DMS79 treated with DMSO at 0.1 percent for 48 hours (cell line): ENCODE data around the gene ATP11A.
"Not testable (repeated sequence)": the region's sequence is repeated elsewhere in the genome, so short reads cannot be mapped to it uniquely, and the experiment has no call there.

ENCODE experiments used
- DNase-seq: peaks from one replicate; lab custom pipeline; 2025; lab: John Stamatoyannopoulos, UW

Gene ATP11A

GRCh38 chr13:112838842-112839117 is 148.9 kb downstream of the ATP11A start:
- DNase-seq = no peak

GRCh38 chr13:112839356-112840105 is 149.7 kb downstream of the ATP11A start:
- no peak for DNase-seq

GRCh38 chr13:112840472-112841302 is 150.8 kb downstream of the ATP11A start:
- no peak for DNase-seq

GRCh38 chr13:112841303-112842015 is 151.6 kb downstream of the ATP11A start:
- not testable (repeated sequence) for DNase-seq

GRCh38 chr13:112842343-112842856 is 152.6 kb downstream of the ATP11A start:
- no peak for DNase-seq

- DNase-seq = no peak
Measured at GRCh38 chr13:112842931-112843391, 153.1 kb downstream of the ATP11A start.

GRCh38 chr13:112843392-112844111 is 153.7 kb downstream of the ATP11A start:
- no peak for DNase-seq

GRCh38 chr13:112844411-112844810 is 154.6 kb downstream of the ATP11A start:
- DNase-seq = no peak

GRCh38 chr13:112844879-112845278 is 155.0 kb downstream of the ATP11A start:
- DNase-seq = no peak

GRCh38 chr13:112845511-112846144 is 155.8 kb downstream of the ATP11A start:
- no peak for DNase-seq

GRCh38 chr13:112846411-112847115 is 156.7 kb downstream of the ATP11A start:
- DNase-seq = no peak

- peak; percentile 100 for DNase-seq
Measured at GRCh38 chr13:112849500-112849899, 159.7 kb downstream of the ATP11A start.

- no peak for DNase-seq
Measured at GRCh38 chr13:112850273-112850672, 160.4 kb downstream of the ATP11A start.

- DNase-seq = peak; percentile 36
Measured at GRCh38 chr13:112851107-112852038, 161.5 kb downstream of the ATP11A start.

GRCh38 chr13:112852392-112852791 is 162.6 kb downstream of the ATP11A start:
- DNase-seq = no peak

GRCh38 chr13:112852808-112853207 is 163.0 kb downstream of the ATP11A start:
- no peak for DNase-seq

- DNase-seq = no peak
Measured at GRCh38 chr13:112854321-112854720, 164.5 kb downstream of the ATP11A start.

- no peak for DNase-seq
Measured at GRCh38 chr13:112855859-112856258, 166.0 kb downstream of the ATP11A start.

- no peak for DNase-seq
Measured at GRCh38 chr13:112857914-112858490, 168.2 kb downstream of the ATP11A start.
